Gastroesophageal sphincter (tissue), 4 donors: Measurements from ENCODE around the gene FOXK1. TPM values are rescaled to one million over a fixed set of nuclear protein-coding genes. Genes with fewer than 3 reads are reported as not detected.

ENCODE experiments used
- ATAC-seq: fragments of 150-250 bp; one replicate; pipeline ENCODE4 v1.9.1; 2016; ENCODE audit warnings: mild to moderate bottlenecking, moderate library complexity
- H3K27ac ChIP-seq, 4 donors: fragments of 200-600 bp; sonication (generic) in 3 of 4; 1 replicate in 3 of 4; 2 replicates in 1 of 4; pipeline ENCODE4 v1.5.1; 2016 to 2019
- H3K27me3 ChIP-seq: fragments of 200-600 bp; sonication (generic); one replicate; pipeline ENCODE4 v1.5.1; 2019
- H3K36me3 ChIP-seq, 2 donors: fragments of 200-600 bp; sonication (generic); one replicate each; pipeline ENCODE4 v1.5.1; 2019; ENCODE audit warnings: control low read depth in 1 of 2
- H3K4me1 ChIP-seq, 3 donors: fragments of 200-600 bp; sonication (generic); 1 replicate in 2 of 3; 2 replicates in 1 of 3; pipeline ENCODE4 v1.5.1; 2016 to 2019; ENCODE audit warnings: control low read depth in 2 of 3
- H3K4me3 ChIP-seq, 2 donors: fragments of 200-600 bp; sonication (generic); one replicate each; pipeline ENCODE4 v1.5.1; 2019; ENCODE audit warnings: mild to moderate bottlenecking in 1 of 2, moderate library complexity in 1 of 2
- H3K9me3 ChIP-seq, 3 donors: fragments of 200-600 bp; sonication (generic); one replicate each; pipeline ENCODE4 v1.5.1; 2017 to 2019; ENCODE audit warnings: control low read depth in 2 of 3
- EP300 ChIP-seq: sonication (generic); formaldehyde crosslinking; IDR thresholded peaks from one replicate; pipeline ENCODE4 v1.6.1; 2017; ENCODE audit warnings: antibody characterized with exemption, mild to moderate bottlenecking
- POLR2A ChIP-seq, 2 donors: fragments of 450-650 bp; IDR thresholded peaks; one replicate each; pipeline ENCODE4 v1.6.1; 2017; ENCODE audit warnings: antibody characterized with exemption in 2 of 2, mild to moderate bottlenecking in 2 of 2, moderate library complexity in 1 of 2
- POLR2AphosphoS5 ChIP-seq: sonication (generic); formaldehyde crosslinking; IDR thresholded peaks from one replicate; pipeline ENCODE4 v1.6.1; 2017; ENCODE audit warnings: antibody characterized with exemption
- WGBS, 2 donors: methylation state at CpG; one replicate each; pipeline ENCODE4 v1.1.5; 2018; ENCODE audit warnings: low coverage in 1 of 2; 5-methylcytosine and 5-hydroxymethylcytosine counted together
- total RNA-seq, 4 donors: library from RNA; depleted of rRNA; stranded (reverse); fragments of >200 nt; gene quantifications; one replicate each; pipeline ENCODE4 v1.1.0, GENCODE V29; 2016
- TF ChIP-seq, protein P1 (sequence below), 4 experiments: fragments of 200-600 bp in 2 of 4; fragments of 450-650 bp in 2 of 4; sonication (generic) in 1 of 4; IDR thresholded peaks; one replicate each; pipeline ENCODE4 v1.5.1; 2017 to 2019; ENCODE audit warnings: antibody characterized with exemption in 4 of 4, mild to moderate bottlenecking in 2 of 4, moderate library complexity in 2 of 4

The FOXK1 gene
- total RNA-seq, 4 donors from 2014 or later: 28.5 to 45.2 (median 30.0) TPM

DNA sequence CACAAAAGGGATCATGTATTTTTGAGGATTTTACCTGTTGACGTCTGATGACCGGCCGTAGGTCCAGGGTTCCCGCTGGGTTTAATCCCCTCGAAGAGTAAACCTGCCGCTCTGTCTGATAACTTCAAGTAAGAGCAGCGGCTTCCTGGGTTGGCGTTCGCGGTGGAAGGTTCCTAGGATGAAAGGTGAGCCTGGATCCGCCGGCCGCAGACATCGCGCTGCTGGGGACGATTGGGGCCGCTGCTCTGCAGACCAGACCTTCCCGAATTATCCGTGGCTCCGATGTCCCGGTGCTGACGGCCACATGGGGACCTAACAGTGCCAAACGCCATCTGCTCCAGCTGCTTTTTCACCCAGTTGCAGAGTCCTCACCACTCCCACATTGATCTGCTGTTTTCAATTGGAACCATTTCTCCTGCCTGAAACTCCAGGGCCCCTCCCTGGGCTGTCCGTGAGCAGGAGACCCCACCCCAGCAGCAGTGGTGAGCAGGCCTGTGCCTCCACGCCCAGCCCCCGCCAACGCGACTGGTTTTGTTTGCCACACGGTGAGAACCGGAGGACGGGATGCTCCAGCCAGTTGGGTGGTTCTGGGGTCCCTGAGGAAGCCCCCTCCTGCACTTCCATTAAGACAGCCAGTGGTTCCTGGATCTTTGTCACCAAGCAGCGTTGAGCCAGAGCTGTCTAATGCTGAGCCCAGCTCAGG lies 81.1 kb downstream of the FOXK1 start:
- no peaks in the 10 kb centered on the region for H3K9me3 ChIP-seq
- WGBS, 2 donors: 91 to 100% methylated on average over 6 to 9 of the region's 32 CpGs
- TF ChIP-seq POLR2AphosphoS5: no peak
- TF ChIP-seq POLR2A (IDR thresholded peaks at IDR 0.05): no peak
- TF ChIP-seq, protein P1, sequence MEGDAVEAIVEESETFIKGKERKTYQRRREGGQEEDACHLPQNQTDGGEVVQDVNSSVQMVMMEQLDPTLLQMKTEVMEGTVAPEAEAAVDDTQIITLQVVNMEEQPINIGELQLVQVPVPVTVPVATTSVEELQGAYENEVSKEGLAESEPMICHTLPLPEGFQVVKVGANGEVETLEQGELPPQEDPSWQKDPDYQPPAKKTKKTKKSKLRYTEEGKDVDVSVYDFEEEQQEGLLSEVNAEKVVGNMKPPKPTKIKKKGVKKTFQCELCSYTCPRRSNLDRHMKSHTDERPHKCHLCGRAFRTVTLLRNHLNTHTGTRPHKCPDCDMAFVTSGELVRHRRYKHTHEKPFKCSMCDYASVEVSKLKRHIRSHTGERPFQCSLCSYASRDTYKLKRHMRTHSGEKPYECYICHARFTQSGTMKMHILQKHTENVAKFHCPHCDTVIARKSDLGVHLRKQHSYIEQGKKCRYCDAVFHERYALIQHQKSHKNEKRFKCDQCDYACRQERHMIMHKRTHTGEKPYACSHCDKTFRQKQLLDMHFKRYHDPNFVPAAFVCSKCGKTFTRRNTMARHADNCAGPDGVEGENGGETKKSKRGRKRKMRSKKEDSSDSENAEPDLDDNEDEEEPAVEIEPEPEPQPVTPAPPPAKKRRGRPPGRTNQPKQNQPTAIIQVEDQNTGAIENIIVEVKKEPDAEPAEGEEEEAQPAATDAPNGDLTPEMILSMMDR (IDR thresholded peaks at IDR 0.05): no peak
- no peak for TF ChIP-seq EP300
- H3K27me3 ChIP-seq: no peaks in the 10 kb centered on the region
- H3K4me1 ChIP-seq: peaks cover 0 to 33% (median 9%) of the 10 kb centered on the region in 3 donors
- no peak overlapping the region for H3K27ac ChIP-seq
- H3K36me3 ChIP-seq: peaks cover 0 to 85% of the 10 kb centered on the region in 2 donors
- no peak overlapping the region for H3K4me3 ChIP-seq
- ATAC-seq: no peak

DNA sequence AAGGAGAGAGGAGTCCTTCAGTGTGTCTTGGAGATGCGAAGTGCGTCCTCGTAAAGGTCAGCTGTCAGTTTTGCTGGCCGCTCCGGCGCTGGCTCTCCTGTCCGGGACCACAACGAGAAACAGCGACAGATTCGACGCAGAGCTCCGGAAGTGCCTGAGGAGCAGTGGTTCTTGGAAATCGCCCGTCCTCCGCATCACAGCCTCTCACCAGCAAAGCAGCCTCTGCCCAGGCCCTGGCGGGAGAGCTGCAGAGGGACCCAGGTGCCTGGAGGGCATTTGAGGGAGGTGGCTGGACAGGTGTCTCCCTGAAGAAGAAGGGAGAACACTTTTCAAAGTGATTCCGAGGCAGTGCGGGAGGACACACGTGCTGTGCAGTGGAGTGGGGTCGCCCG lies 81.7 kb downstream of the FOXK1 start:
- Histone ChIP-seq H3K4me1 (peaks cover 0 to 39% (median 9%) of the 10 kb centered on the region in 3 donors), H3K4me3 (no peak overlapping the region), H3K9me3 (no peaks in the 10 kb centered on the region), H3K27ac (no peak overlapping the region), H3K27me3 (no peaks in the 10 kb centered on the region), H3K36me3 (peaks cover 0 to 80% of the 10 kb centered on the region in 2 donors)
- no peak for ATAC-seq
- WGBS, 2 donors: 100% methylated on average over 3 of the region's 21 CpGs; no CpG with 5 or more reads in 1 of the 2 donors
- TF ChIP-seq POLR2AphosphoS5 (no peak), POLR2A (IDR thresholded peaks at IDR 0.05) (no peak)
- TF ChIP-seq, protein P1 (IDR thresholded peaks at IDR 0.05): no peak

DNA sequence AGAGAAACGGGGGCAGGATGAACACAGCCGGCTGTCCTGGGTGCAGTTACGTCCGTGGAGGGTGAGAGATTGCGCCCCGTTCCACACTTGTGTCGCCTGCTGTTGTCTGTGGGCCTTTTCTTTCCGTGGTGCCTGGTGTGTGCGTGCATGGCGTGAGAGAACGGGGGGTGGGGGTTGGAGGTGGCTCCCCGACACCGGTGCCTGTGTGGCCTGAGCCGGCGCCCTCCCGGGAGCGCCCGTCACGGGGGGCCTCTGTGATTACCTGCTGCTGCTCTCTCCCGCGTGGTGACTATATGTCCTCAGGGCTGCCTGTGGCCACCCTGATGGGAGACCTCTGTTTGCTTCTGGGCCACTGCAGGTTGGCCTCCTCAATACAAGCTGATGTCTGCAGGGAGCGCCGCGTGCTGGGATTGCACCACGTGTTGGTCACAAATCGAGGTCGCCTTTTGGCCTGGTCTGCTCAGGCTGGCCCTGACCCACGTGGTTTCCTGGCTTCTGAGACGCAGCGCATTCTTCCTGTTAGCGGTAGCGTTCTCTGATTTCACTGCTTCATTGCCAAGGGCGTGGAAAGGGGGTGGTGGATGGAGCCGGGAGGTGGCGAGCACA lies 82.4 kb downstream of the FOXK1 start:
- H3K4me3 ChIP-seq: no peak overlapping the region
- WGBS, 2 donors: 20 to 100% methylated on average over 1 to 2 of the region's 35 CpGs
- no peaks in the 10 kb centered on the region for H3K27me3 ChIP-seq
- TF ChIP-seq POLR2A (IDR thresholded peaks at IDR 0.05): no peak
- TF ChIP-seq, protein P1 (IDR thresholded peaks at IDR 0.05): no peak
- TF ChIP-seq POLR2AphosphoS5: no peak
- TF ChIP-seq EP300: no peak
- peak overlapping the region in 1 of 4 donors; percentile 90 for H3K27ac ChIP-seq
- no peak for ATAC-seq
- peaks cover 0 to 46% (median 12%) of the 10 kb centered on the region in 3 donors for H3K4me1 ChIP-seq
- no peaks in the 10 kb centered on the region for H3K9me3 ChIP-seq
- H3K36me3 ChIP-seq: peaks cover 0 to 73% of the 10 kb centered on the region in 2 donors

DNA sequence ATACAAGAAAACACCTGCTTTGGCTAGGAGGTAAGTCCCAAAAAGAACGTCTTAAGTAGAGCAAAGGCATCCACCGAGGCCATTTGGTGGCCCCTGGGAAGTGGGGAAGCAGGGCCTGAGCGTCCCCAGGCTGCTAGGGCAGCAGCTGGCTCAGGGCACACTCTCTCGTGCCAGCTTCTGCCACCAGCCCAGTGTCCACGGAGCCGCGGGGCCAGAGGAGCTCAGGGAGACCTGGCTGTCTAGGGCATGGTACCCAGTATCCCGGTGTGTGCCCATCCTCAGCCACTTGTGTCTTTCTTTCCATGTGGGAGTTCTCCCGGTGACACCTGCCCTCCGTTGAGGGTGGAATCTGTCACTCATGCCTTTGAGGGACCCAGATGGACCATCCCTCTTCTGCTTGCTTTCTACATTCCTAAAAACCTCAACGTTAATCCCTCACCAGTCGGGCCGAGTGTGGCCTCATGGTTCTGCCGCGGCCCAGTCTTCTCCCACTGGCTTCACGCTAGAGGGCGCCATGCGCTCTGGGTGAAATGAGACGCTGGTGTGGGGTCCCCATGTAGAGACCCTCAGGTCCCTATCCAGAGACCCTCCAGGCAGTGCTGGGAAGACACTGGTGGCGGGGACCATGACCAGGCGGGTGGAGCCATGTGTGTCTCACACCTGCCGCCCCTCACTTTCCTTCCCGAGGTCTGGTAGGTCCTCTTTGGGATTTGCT lies 83.8 kb downstream of the FOXK1 start:
- H3K4me1 ChIP-seq: peaks cover 0 to 60% (median 20%) of the 10 kb centered on the region in 3 donors
- H3K36me3 ChIP-seq: peaks cover 0 to 58% of the 10 kb centered on the region in 2 donors
- no peak for ATAC-seq
- WGBS, 2 donors: 62% methylated on average over 12 of the region's 23 CpGs; no CpG with 5 or more reads in 1 of the 2 donors
- H3K4me3 ChIP-seq: no peak overlapping the region
- H3K9me3 ChIP-seq: no peaks in the 10 kb centered on the region
- TF ChIP-seq EP300 (no peak), POLR2AphosphoS5 (no peak), POLR2A (IDR thresholded peaks at IDR 0.05) (no peak)
- TF ChIP-seq, protein P1 (IDR thresholded peaks at IDR 0.05): peak in 3 of 4 experiments; percentile 14 to 50 (median 34)
- H3K27ac ChIP-seq: peak overlapping the region; percentile 86 to 92 (median 90)
- no peaks in the 10 kb centered on the region for H3K27me3 ChIP-seq
